SJCRH30 (cell line): ENCODE data around the gene CRELD2. TPM values are rescaled to one million over a fixed set of nuclear protein-coding genes. Genes with fewer than 3 reads are reported as not detected.

Experiments used
- DNase-seq, 2 experiments: peaks; one replicate each; pipeline ENCODE4 v3.0.0-alpha.2; 2015 to 2020
- H3K27ac ChIP-seq: fragments of 250-450 bp; sonication (Bioruptor Pico); 2 replicates; pipeline ENCODE4 v1.5.1; 2020; ENCODE audit warnings: mild to moderate bottlenecking, moderate library complexity
- H3K27me3 ChIP-seq: fragments of 250-450 bp; sonication (Bioruptor Pico); 2 replicates; pipeline ENCODE4 v1.5.1; 2020; ENCODE audit warnings: mild to moderate bottlenecking, moderate library complexity
- H3K36me3 ChIP-seq: fragments of 250-450 bp; sonication (Bioruptor Pico); 2 replicates; pipeline ENCODE4 v1.5.1; 2020; ENCODE audit warnings: mild to moderate bottlenecking, moderate library complexity
- H3K4me1 ChIP-seq: fragments of 250-450 bp; sonication (Bioruptor Pico); 2 replicates; pipeline ENCODE4 v1.5.1; 2020; ENCODE audit warnings: mild to moderate bottlenecking, moderate library complexity
- H3K4me3 ChIP-seq: fragments of 250-450 bp; sonication (Bioruptor Pico); 2 replicates; pipeline ENCODE4 v1.5.1; 2020; ENCODE audit warnings: mild to moderate bottlenecking, moderate library complexity
- H3K9me3 ChIP-seq: fragments of 250-450 bp; sonication (Bioruptor Pico); replicated peaks from 2 replicates; pipeline ENCODE4 v1.5.1; 2020; ENCODE audit warnings: mild to moderate bottlenecking, moderate library complexity
- total RNA-seq: library from RNA; depleted of rRNA; stranded (reverse); fragments of >200 nt; shearing (Covaris generic); gene quantifications from 2 replicates; pipeline ENCODE4 v1.2.3, GENCODE V29; 2014

Gene CRELD2
- total RNA-seq, 1 experiment from 2014 or later = 37.6 TPM

- no peak for DNase-seq
- no peaks in the 10 kb centered on the region for H3K27me3 ChIP-seq
- H3K4me1 ChIP-seq = no peaks in the 10 kb centered on the region
- no peaks in the 10 kb centered on the region for H3K9me3 ChIP-seq
- no peak overlapping the region for H3K4me3 ChIP-seq
- H3K36me3 ChIP-seq = peaks cover 27% of the 10 kb centered on the region
- H3K27ac ChIP-seq = no peak overlapping the region
Measured at GRCh38 chr22:49899530-49899929, 18.9 kb upstream of the CRELD2 start.

- no peak for DNase-seq
- H3K27me3 ChIP-seq = no peaks in the 10 kb centered on the region
- no peak overlapping the region for H3K4me3 ChIP-seq
- no peaks in the 10 kb centered on the region for H3K4me1 ChIP-seq
- no peak overlapping the region for H3K27ac ChIP-seq
- peaks cover 29% of the 10 kb centered on the region for H3K36me3 ChIP-seq
- H3K9me3 ChIP-seq = no peaks in the 10 kb centered on the region
Measured at GRCh38 chr22:49900441-49901230, 17.8 kb upstream of the CRELD2 start.

DNA sequence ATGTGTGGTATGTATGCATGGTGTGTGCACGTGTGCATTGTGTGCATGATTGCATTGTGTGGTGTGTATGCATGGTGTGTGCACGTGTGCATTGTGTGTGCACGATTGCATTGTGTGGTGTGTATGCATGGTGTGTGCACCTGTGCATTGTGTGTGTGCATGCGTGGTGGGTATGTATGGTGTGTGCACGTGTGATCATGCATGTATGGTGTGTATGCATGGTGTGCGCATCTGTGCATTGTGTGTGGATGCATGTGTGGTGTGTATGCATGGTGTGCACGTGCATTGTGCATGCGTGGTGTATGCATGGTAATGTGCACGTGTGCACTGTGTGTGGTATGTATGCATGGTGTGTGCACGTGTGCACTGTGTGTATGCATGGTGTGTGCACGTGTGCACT lies 17.0 kb upstream of the CRELD2 start:
- no peaks in the 10 kb centered on the region for H3K4me1 ChIP-seq
- no peak overlapping the region for H3K27ac ChIP-seq
- H3K36me3 ChIP-seq = peaks cover 29% of the 10 kb centered on the region
- DNase-seq = no peak
- H3K9me3 ChIP-seq = no peaks in the 10 kb centered on the region
- H3K27me3 ChIP-seq = no peaks in the 10 kb centered on the region
- no peak overlapping the region for H3K4me3 ChIP-seq

- Histone ChIP-seq H3K4me1 (no peaks in the 10 kb centered on the region), H3K36me3 (peaks cover 35% of the 10 kb centered on the region), H3K27me3 (no peaks in the 10 kb centered on the region), H3K9me3 (no peaks in the 10 kb centered on the region), H3K27ac (no peak overlapping the region), H3K4me3 (no peak overlapping the region)
- DNase-seq = no peak
Measured at GRCh38 chr22:49903322-49904039, 15.0 kb upstream of the CRELD2 start.

DNA sequence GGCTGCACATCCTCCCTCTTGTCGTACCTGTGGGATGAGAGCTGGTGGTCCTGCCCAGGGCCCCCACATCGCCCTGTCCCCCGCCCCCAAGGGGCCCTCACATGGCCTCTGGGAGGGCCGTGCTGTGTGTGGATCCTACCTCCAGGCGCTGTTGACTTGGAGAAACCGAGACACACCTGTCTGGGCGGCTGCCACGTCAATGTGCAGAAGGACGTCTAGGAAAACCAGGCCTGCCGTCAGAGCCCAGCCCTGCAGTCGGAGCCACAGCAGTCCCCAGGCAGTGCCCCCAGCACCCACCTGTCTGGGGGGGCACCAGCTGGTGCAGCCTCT lies 14.4 kb upstream of the CRELD2 start:
- H3K27ac ChIP-seq = no peak overlapping the region
- H3K4me1 ChIP-seq = no peaks in the 10 kb centered on the region
- H3K4me3 ChIP-seq = no peak overlapping the region
- peaks cover 33% of the 10 kb centered on the region for H3K36me3 ChIP-seq
- H3K27me3 ChIP-seq = no peaks in the 10 kb centered on the region
- DNase-seq = no peak
- H3K9me3 ChIP-seq = no peaks in the 10 kb centered on the region

DNA sequence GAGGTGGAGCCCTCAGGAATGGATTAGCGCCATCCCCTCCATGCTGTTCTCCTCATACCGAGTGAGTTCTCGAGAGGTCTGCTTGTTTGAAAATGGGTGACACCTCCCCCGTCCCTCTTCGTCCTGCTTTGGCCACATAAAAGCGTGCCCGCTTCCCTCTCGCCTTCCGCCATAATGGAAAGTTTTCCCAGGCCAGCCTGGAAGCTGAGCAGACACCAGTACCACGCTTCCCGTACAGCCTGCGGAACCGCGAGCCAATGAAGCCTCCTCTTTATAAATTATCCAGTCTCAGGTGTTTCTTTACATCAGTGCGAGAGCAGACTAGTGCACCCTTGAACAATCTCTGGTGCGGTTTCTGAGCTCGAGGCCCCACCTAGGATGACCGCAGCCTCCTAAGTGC lies 13.0 kb upstream of the CRELD2 start:
- H3K4me3 ChIP-seq = no peak overlapping the region
- peaks cover 30% of the 10 kb centered on the region for H3K36me3 ChIP-seq
- no peaks in the 10 kb centered on the region for H3K9me3 ChIP-seq
- H3K27me3 ChIP-seq = no peaks in the 10 kb centered on the region
- H3K4me1 ChIP-seq = no peaks in the 10 kb centered on the region
- no peak for DNase-seq
- H3K27ac ChIP-seq = no peak overlapping the region

- Histone ChIP-seq H3K27ac (no peak overlapping the region), H3K27me3 (no peaks in the 10 kb centered on the region), H3K9me3 (no peaks in the 10 kb centered on the region), H3K4me3 (no peak overlapping the region), H3K36me3 (peaks cover 28% of the 10 kb centered on the region), H3K4me1 (no peaks in the 10 kb centered on the region)
- no peak for DNase-seq
Measured at GRCh38 chr22:49906071-49906798, 12.2 kb upstream of the CRELD2 start.

DNA sequence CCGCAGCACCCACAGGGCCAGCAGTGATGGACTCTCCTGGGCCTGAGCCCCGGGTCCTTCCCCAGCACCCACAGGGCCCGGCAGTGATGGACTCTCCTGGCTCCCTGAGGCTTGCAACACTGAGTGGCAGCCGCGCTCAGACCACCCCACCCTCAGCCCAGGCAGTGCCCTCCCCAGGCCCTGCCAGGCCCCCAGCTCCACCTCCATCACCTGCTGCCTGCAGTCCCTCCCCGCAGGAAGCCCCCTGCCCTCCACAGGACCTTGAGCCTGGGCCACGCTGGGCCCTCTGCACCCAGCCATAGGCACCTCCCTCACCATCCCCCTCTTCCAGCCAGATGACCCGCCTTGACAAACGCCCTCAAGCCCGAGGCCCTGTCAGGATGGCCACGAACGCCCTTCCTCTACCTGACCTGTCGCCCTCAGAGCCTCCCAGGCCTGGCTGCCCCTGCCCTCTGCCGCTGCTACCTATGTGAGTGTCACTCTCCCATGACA lies 11.6 kb upstream of the CRELD2 start:
- Histone ChIP-seq H3K36me3 (peaks cover 25% of the 10 kb centered on the region), H3K9me3 (no peaks in the 10 kb centered on the region), H3K4me1 (no peaks in the 10 kb centered on the region)

DNA sequence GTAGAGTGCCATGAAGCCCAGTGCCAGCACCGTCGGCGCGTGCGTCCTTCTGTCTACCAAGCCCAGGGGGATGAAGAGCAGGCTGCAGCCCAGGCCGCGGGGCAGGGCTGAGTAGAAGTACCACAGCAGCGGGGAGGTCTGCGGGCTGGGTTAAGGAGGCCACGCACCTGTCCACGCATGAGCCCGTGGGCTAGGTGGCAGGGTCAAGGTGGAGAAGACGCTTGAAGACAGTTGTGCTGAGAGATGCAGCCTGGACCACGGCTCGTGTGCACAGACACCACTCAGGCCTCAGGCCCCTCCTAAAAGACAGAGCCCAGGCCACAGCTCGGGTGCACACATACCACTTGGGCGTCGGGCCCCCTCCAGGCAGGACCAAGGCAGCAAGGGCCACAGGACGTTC lies 10.6 kb upstream of the CRELD2 start:
- Histone ChIP-seq H3K36me3 (peaks cover 24% of the 10 kb centered on the region), H3K4me3 (no peak overlapping the region), H3K27ac (no peak overlapping the region), H3K4me1 (no peaks in the 10 kb centered on the region), H3K27me3 (no peaks in the 10 kb centered on the region), H3K9me3 (no peaks in the 10 kb centered on the region)
- DNase-seq = no peak

More for the DNA sequence above, 11.6 kb upstream of the CRELD2 start:
- DNase-seq = no peak
- no peak overlapping the region for H3K27ac ChIP-seq
- no peaks in the 10 kb centered on the region for H3K27me3 ChIP-seq
- no peak overlapping the region for H3K4me3 ChIP-seq

DNA sequence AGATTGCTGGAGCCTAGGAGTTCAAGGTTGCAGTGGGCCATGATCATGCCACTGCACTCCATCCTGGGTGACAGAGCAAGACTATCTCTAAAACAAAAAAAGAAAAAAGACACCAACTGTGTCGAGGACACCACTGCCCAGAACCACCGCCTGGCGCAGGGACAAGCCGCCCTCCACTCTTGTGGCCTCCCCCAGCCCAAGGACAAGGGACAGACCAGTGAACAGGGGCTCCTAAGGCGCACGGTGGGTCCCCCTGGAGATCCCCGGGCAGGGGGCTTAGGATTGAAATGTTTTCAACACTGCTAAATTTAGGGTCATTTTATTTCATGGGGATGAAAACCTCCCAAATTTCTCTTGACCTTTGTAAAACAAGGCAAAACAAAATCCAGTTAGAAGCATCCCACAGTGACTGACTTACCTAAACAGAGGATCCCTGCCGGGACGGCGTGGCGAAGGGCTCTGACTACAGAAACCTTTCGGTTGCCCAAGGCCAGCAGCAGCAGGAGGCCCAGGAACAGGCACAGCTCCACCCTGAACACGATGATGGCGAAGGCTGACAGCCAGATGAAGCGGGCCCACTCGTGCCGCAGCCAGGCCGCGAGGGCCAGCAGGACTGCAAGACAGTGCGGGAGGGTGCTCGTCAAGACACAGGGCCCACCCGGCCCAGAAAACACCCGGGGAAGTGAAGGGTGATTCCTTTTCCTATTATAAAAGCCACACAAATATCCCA lies 8.8 kb upstream of the CRELD2 start:
- H3K9me3 ChIP-seq = no peaks in the 10 kb centered on the region
- no peak overlapping the region for H3K4me3 ChIP-seq
- H3K36me3 ChIP-seq = peaks cover 14% of the 10 kb centered on the region
- DNase-seq = no peak
- H3K27ac ChIP-seq = no peak overlapping the region
- H3K4me1 ChIP-seq = no peaks in the 10 kb centered on the region
- H3K27me3 ChIP-seq = no peaks in the 10 kb centered on the region

GRCh38 chr22:49910229-49911155 lies 7.9 kb upstream of the CRELD2 start:
- no peak overlapping the region for H3K27ac ChIP-seq
- H3K9me3 ChIP-seq = no peaks in the 10 kb centered on the region
- no peaks in the 10 kb centered on the region for H3K27me3 ChIP-seq
- peaks cover 12% of the 10 kb centered on the region for H3K36me3 ChIP-seq
- no peaks in the 10 kb centered on the region for H3K4me1 ChIP-seq
- no peak overlapping the region for H3K4me3 ChIP-seq
- no peak for DNase-seq

GRCh38 chr22:49911881-49912625 lies 6.4 kb upstream of the CRELD2 start:
- peaks cover 12% of the 10 kb centered on the region for H3K36me3 ChIP-seq
- H3K27ac ChIP-seq = no peak overlapping the region

GRCh38 chr22:49913026-49913425 lies 5.4 kb upstream of the CRELD2 start:
- H3K4me1 ChIP-seq = peaks cover 4% of the 10 kb centered on the region; the same call in 1 of the 2 replicates
- no peak overlapping the region for H3K4me3 ChIP-seq
- no peaks in the 10 kb centered on the region for H3K27me3 ChIP-seq
- no peak overlapping the region for H3K27ac ChIP-seq
- peaks cover 5% of the 10 kb centered on the region; the same call in 1 of the 2 replicates for H3K36me3 ChIP-seq
- DNase-seq = no peak
- no peaks in the 10 kb centered on the region for H3K9me3 ChIP-seq

More at GRCh38 chr22:49911881-49912625, 6.4 kb upstream of the CRELD2 start:
- H3K4me3 ChIP-seq = no peak overlapping the region
- H3K27me3 ChIP-seq = no peaks in the 10 kb centered on the region
- DNase-seq = no peak
- no peaks in the 10 kb centered on the region for H3K9me3 ChIP-seq
- no peaks in the 10 kb centered on the region; the same call in 1 of the 2 replicates for H3K4me1 ChIP-seq
